Midbrain (tissue), 1 donor: ENCODE results near the gene LOC128125822.
"Not testable (repeated sequence)": the region's sequence is repeated elsewhere in the genome, so short reads cannot be mapped to it uniquely, and the experiment has no call there.

Source experiments
- DNase-seq: peaks from one replicate; lab custom pipeline; 2025; lab: John Stamatoyannopoulos, UW

Gene LOC128125822

GRCh38 chr6:63582579-63583231 lies 10.4 kb downstream of the LOC128125822 start:
- no peak for DNase-seq

- DNase-seq = no peak
Observed at GRCh38 chr6:63584125-63584514, 11.8 kb downstream of the LOC128125822 start.

GRCh38 chr6:63584566-63584965 lies 12.3 kb downstream of the LOC128125822 start:
- no peak for DNase-seq

- DNase-seq = not testable (repeated sequence)
Observed at GRCh38 chr6:63585652-63586051, 13.4 kb downstream of the LOC128125822 start.

DNA sequence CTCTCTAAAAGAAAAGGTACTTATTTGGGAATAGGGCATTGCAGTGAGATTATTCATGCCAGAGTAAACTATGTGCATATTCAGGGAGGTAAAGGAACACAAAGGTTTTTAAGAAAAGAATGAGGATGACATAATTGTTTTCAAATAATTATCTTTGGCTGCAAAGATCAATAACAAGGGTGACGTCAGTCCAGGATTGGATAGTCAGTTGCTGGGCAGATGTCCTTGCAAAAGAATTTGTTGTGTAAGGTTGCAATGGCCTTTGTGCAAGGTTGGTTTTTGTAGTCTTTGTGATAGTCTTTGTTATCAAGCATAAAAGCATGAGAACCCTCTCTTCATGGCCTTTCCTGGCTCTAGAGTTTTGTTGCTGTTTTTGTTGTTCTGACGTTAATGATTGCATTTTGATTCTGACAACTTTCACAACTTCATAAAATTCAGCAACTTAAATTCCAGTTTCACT lies 17.7 kb downstream of the LOC128125822 start:
- no peak for DNase-seq

DNA sequence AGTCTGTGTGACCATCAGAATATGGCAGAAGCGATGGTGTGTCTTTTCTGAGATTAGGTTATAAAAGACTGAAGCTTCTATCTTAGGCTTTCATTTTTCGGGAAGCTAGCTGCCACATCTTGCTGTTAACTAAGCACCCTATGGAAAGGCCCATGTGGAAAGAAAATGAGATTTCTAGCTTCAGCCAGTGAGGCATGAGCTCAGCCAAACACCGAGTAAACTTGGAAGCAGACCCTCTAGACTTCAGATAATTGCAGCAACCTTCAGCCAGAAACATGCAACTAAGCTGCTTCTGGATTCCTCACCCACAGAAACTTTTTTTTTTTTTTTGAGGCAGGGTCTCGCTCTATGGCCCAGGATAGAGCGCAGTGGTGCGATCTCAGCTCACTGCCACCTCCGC lies 20.6 kb downstream of the LOC128125822 start:
- DNase-seq = no peak

DNA sequence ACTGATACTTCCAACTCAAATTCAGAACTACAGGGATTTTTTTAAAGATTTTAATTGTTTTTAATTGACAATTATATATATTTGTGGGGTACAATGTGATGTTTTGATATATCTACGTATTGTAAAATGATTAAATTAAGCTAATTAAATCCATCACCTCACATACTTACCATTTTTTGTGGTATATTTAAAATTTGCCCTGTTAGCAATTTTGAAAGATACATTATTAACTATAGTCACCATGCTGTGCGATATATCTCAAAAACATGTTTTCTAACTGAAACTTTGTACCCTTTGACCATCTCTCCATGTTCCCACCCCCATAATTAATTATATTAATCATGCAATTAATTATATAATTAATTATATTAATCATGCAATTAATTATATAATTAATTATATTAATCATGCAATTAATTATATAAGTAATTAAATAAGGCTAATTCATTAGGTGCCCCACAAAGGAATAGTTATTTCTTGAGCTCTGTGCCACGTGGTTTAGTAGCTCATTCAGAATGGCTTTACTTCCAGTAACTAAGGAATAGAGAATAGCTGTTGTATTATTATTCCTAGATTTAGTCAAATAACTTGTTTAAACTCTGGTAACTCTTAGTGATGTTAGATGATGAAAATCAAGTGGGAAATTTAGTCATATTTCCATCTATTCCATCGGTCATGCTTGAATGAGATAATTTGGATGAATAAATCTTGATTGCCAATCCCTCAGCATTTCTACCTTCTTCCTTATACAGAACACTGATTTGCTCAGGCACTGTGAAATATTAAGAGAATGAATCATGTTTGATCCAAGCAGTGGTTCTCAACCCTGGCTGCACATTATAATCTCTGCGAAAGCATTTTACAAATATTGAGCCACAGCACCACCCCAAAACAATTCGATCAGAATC lies 25.1 kb downstream of the LOC128125822 start:
- DNase-seq = no peak

GRCh38 chr6:63598049-63599036 lies 26.1 kb downstream of the LOC128125822 start:
- peak; percentile 81 for DNase-seq

GRCh38 chr6:63599243-63599642 lies 27.0 kb downstream of the LOC128125822 start:
- DNase-seq = no peak

GRCh38 chr6:63600136-63600535 lies 27.9 kb downstream of the LOC128125822 start:
- DNase-seq = no peak

- no peak for DNase-seq
Observed at GRCh38 chr6:63609231-63609630, 37.0 kb downstream of the LOC128125822 start.

DNA sequence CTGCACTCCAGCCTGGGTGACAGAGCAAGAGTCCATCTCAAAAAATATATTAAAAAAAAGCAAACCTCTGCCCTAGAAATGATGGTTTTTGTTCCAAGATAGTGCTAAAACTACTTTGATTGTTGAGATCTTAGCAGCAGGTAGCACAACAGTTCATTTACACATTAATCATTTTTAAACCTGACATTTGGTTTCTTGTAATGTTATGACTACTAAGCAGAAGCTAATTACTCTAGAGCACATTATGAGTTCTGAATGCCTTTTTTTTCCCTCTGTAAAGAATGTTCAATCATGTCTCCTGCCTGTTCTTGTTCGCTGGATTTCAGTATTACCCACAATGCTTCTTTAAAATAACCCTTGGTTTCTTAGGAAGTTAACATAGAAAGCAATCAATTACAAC lies 38.7 kb downstream of the LOC128125822 start:
- no peak for DNase-seq

GRCh38 chr6:63611560-63611959 lies 39.3 kb downstream of the LOC128125822 start:
- DNase-seq = no peak

GRCh38 chr6:63615590-63615989 lies 43.3 kb downstream of the LOC128125822 start:
- DNase-seq = no peak
